Measurements from ENCODE around the gene MEX3D.

Gene MEX3D

GRCh38 chr19:1610579-1610978 is 42.5 kb upstream of the MEX3D start:
- Histone ChIP-seq H3K79me2 (no peaks in the 10 kb centered on the region), H3K4me2 (ENCODE audit: low read length) (no peak overlapping the region), H3K27ac (no peak overlapping the region), H3K9ac (no peak overlapping the region), H3K4me3 (ENCODE audit: low read depth, low read length) (no peak overlapping the region), H3K36me3 (ENCODE audit: control insufficient read depth, insufficient read depth, low read length) (no peaks in the 10 kb centered on the region), H3K27me3 (ENCODE audit: control insufficient read depth, insufficient read depth, low read length) (no peaks in the 10 kb centered on the region), H3K4me1 (peaks cover 7% of the 10 kb centered on the region), H2AFZ (no peak overlapping the region), H3K9me3 (ENCODE audit: control insufficient read depth, low read length) (no peaks in the 10 kb centered on the region)
- no peak for TF ChIP-seq CTCF (IDR thresholded peaks at IDR 0.05)

- Histone ChIP-seq H3K27ac (no peak overlapping the region), H3K27me3 (ENCODE audit: control insufficient read depth, insufficient read depth, low read length) (no peaks in the 10 kb centered on the region), H3K4me3 (ENCODE audit: low read depth, low read length) (no peak overlapping the region), H3K36me3 (ENCODE audit: control insufficient read depth, insufficient read depth, low read length) (no peaks in the 10 kb centered on the region), H3K79me2 (peaks cover 3% of the 10 kb centered on the region), H2AFZ (no peak overlapping the region), H3K4me2 (ENCODE audit: low read length) (no peak overlapping the region), H3K9me3 (ENCODE audit: control insufficient read depth, low read length) (no peaks in the 10 kb centered on the region), H3K9ac (no peak overlapping the region), H3K4me1 (peaks cover 7% of the 10 kb centered on the region)
- TF ChIP-seq CTCF (IDR thresholded peaks at IDR 0.05): no peak
These were observed 41.8 kb upstream of the MEX3D start for GRCh38 chr19:1609680-1610474.

GRCh38 chr19:1609103-1609396 is 40.9 kb upstream of the MEX3D start:
- TF ChIP-seq CTCF (IDR thresholded peaks at IDR 0.05): no peak
- no peaks in the 10 kb centered on the region for H3K9me3 ChIP-seq (ENCODE audit: control insufficient read depth, low read length)
- peaks cover 12% of the 10 kb centered on the region for H3K79me2 ChIP-seq
- peaks cover 11% of the 10 kb centered on the region for H3K4me1 ChIP-seq
- no peak overlapping the region for H2AFZ ChIP-seq
- H3K27me3 ChIP-seq (ENCODE audit: control insufficient read depth, insufficient read depth, low read length): no peaks in the 10 kb centered on the region
- H3K9ac ChIP-seq: no peak overlapping the region
- H3K27ac ChIP-seq: no peak overlapping the region
- no peak overlapping the region for H3K4me3 ChIP-seq (ENCODE audit: low read depth, low read length)
- no peaks in the 10 kb centered on the region for H3K36me3 ChIP-seq (ENCODE audit: control insufficient read depth, insufficient read depth, low read length)
- no peak overlapping the region for H3K4me2 ChIP-seq (ENCODE audit: low read length)

GRCh38 chr19:1608359-1609102 is 40.4 kb upstream of the MEX3D start:
- no peaks in the 10 kb centered on the region for H3K36me3 ChIP-seq (ENCODE audit: control insufficient read depth, insufficient read depth, low read length)
- no peak overlapping the region for H3K9ac ChIP-seq
- TF ChIP-seq CTCF (IDR thresholded peaks at IDR 0.05): no peak
- peaks cover 17% of the 10 kb centered on the region for H3K79me2 ChIP-seq
- H3K27me3 ChIP-seq (ENCODE audit: control insufficient read depth, insufficient read depth, low read length): no peaks in the 10 kb centered on the region
- H3K4me2 ChIP-seq (ENCODE audit: low read length): no peak overlapping the region
- peaks cover 12% of the 10 kb centered on the region for H3K4me1 ChIP-seq
- no peak overlapping the region for H3K4me3 ChIP-seq (ENCODE audit: low read depth, low read length)
- no peak overlapping the region for H3K27ac ChIP-seq
- no peak overlapping the region for H2AFZ ChIP-seq
- no peaks in the 10 kb centered on the region for H3K9me3 ChIP-seq (ENCODE audit: control insufficient read depth, low read length)
